Caco-2 (cell line): ENCODE data around the gene PXT1. TPM values are rescaled to one million over a fixed set of nuclear protein-coding genes. Genes with fewer than 3 reads are reported as not detected.
A peak's percentile ranks its signal among the peaks of the same experiment; 100 is the strongest.

Experiments
- BruUV-seq: library from RNA; stranded (reverse); fragments of 400-500 nt; replicated peaks from 2 replicates; lab custom pipeline; 2021; lab: Mats Ljungman, UMichigan
- CTCF ChIA-PET: fragments of 300-600 bp; sonication (Branson Sonifier 250); formaldehyde crosslinking; loops from one replicate; lab custom pipeline; 2022; ENCODE audit warnings: antibody characterized with exemption; lab: Charles Lee
- POLR2A ChIA-PET: fragments of 300-600 bp; sonication (Branson Sonifier 250); formaldehyde crosslinking; loops from one replicate; lab custom pipeline; 2022; ENCODE audit warnings: antibody characterized with exemption; lab: Charles Lee
- DNase-seq, 2 experiments: peaks; one replicate each; pipeline versions ENCODE4 v3.0.0 to v3.0.0-alpha.2; 2020 to 2022
- H3K27me3 ChIP-seq: replicated peaks from 2 replicates; pipeline ENCODE4 v1.6.0; 2011; ENCODE audit warnings: low read length; ENCODE audit not compliant: control insufficient read depth, insufficient read depth
- H3K36me3 ChIP-seq: 2 replicates; pipeline ENCODE4 v1.5.1; 2011; ENCODE audit warnings: low read length; ENCODE audit not compliant: control insufficient read depth, insufficient read depth
- H3K4me1 ChIP-seq: fragments of 250-450 bp; sonication (Bioruptor Pico); 2 replicates; pipeline ENCODE4 v1.5.1; 2020; ENCODE audit warnings: mild to moderate bottlenecking
- H3K4me3 ChIP-seq: 2 replicates; pipeline ENCODE4 v1.5.1; 2011; ENCODE audit warnings: low read depth, mild to moderate bottlenecking, control low read depth, low read length
- H3K9me3 ChIP-seq: fragments of 250-450 bp; sonication (Bioruptor Pico); 2 replicates; pipeline ENCODE4 v1.5.1; 2020; ENCODE audit warnings: mild to moderate bottlenecking, moderate library complexity
- H3K27ac Mint-ChIP-seq: one replicate; pipeline ENCODE4 v1.8.0; 2022; ENCODE audit warnings: mixed read lengths; ENCODE audit not compliant: unreplicated experiment
- H3K27me3 Mint-ChIP-seq: one replicate; pipeline ENCODE4 v1.8.0; 2022; ENCODE audit warnings: mixed read lengths; ENCODE audit not compliant: insufficient read depth, unreplicated experiment
- H3K36me3 Mint-ChIP-seq: one replicate; pipeline ENCODE4 v1.8.0; 2022; ENCODE audit warnings: mild to moderate bottlenecking, mixed read lengths; ENCODE audit not compliant: insufficient read depth, unreplicated experiment
- H3K4me1 Mint-ChIP-seq: one replicate; pipeline ENCODE4 v1.8.0; 2022; ENCODE audit warnings: low read depth, mixed read lengths; ENCODE audit not compliant: unreplicated experiment
- H3K4me3 Mint-ChIP-seq: one replicate; pipeline ENCODE4 v1.8.0; 2022; ENCODE audit warnings: mild to moderate bottlenecking, moderate library complexity, mixed read lengths; ENCODE audit not compliant: unreplicated experiment
- H3K9me3 Mint-ChIP-seq: one replicate; pipeline ENCODE4 v1.8.0; 2022; ENCODE audit warnings: mixed read lengths; ENCODE audit not compliant: unreplicated experiment
- CTCF ChIP-seq, 2 experiments: fragments of 200-600 bp in 1 of 2; IDR thresholded peaks; 1 replicate in 1 of 2; 2 replicates in 1 of 2; pipeline versions ENCODE4 v1.5.1 to v1.8.0; 2011 to 2022; ENCODE audit warnings: antibody characterized with exemption in 1 of 2, control low read depth in 1 of 2, inconsistent platforms in 1 of 2, low read depth in 1 of 2, low read length in 1 of 2, mild to moderate bottlenecking in 1 of 2, moderate library complexity in 1 of 2; ENCODE audit not compliant: insufficient read depth in 1 of 2, severe bottlenecking in 1 of 2, unreplicated experiment in 1 of 2
- intact Hi-C: fragments of 100-400 bp; cut with micrococcal nuclease; formaldehyde crosslinking; loops from one replicate; pipeline ENCODE4 v1.10.0; 2022; ENCODE audit not compliant: unreplicated experiment
- total RNA-seq: library from RNA; stranded (reverse); gene quantifications from 2 replicates; pipeline ENCODE4 v1.2.3, GENCODE V29; 2022

The PXT1 gene
- total RNA-seq, 1 experiment from 2014 or later, result not detected

- Mint-ChIP-seq H3K36me3 (no peaks in the 10 kb centered on the region), H3K27ac (no peak overlapping the region), H3K4me3 (no peak overlapping the region), H3K27me3 (peaks cover 5% of the 10 kb centered on the region), H3K4me1 (peaks cover 4% of the 10 kb centered on the region), H3K9me3 (peaks cover 14% of the 10 kb centered on the region)
- Histone ChIP-seq H3K9me3 (no peaks in the 10 kb centered on the region), H3K27me3 (peaks cover 3% of the 10 kb centered on the region; the same call in 1 of the 2 replicates), H3K4me3 (no peak overlapping the region), H3K36me3 (no peaks in the 10 kb centered on the region), H3K4me1 (no peaks in the 10 kb centered on the region)
- no peak for TF ChIP-seq CTCF (IDR thresholded peaks at IDR 0.05; ENCODE audit: insufficient read depth in 1 of 2, low read depth in 1 of 2, low read length in 1 of 2, severe bottlenecking in 1 of 2, unreplicated experiment in 1 of 2)
- intact Hi-C loops, result no loop called here
- ChIA-PET CTCF (no interaction called here), POLR2A (no interaction called here)
- no peak for DNase-seq
- no TSS peak for BruUV-seq
Observed at GRCh38 chr6:36389353-36389752, 53.3 kb downstream of the PXT1 start.

- H3K4me3 Mint-ChIP-seq, result peak within 1 kb of the TSS; percentile 80
- Histone ChIP-seq H3K9me3 (no peaks in the 10 kb centered on the region), H3K4me1 (no peaks in the 10 kb centered on the region), H3K36me3 (no peaks in the 10 kb centered on the region), H3K27me3 (peaks cover 3% of the 10 kb centered on the region; the same call in 1 of the 2 replicates), H3K4me3 (peak within 1 kb of the TSS; percentile 55)
- H3K27me3 Mint-ChIP-seq, result peaks cover 5% of the 10 kb centered on the region
- no peaks in the 10 kb centered on the region for H3K36me3 Mint-ChIP-seq
- CTCF ChIA-PET, result no interaction called here
- intact Hi-C loops, result loop anchor here (2.0 kb wide), 1 partner anchor 19 kb away; no protein-coding TSS in a partner anchor
- BruUV-seq, result no TSS peak
- peaks cover 4% of the 10 kb centered on the region for H3K4me1 Mint-ChIP-seq
- POLR2A ChIA-PET, result no interaction called here
- no peaks in the 10 kb centered on the region for H3K9me3 Mint-ChIP-seq
- H3K27ac Mint-ChIP-seq, result no peak within 1 kb of the TSS
- DNase-seq, result peak in 1 of 2 experiments; percentile 38
- TF ChIP-seq CTCF (IDR thresholded peaks at IDR 0.05; ENCODE audit: insufficient read depth in 1 of 2, low read depth in 1 of 2, low read length in 1 of 2, severe bottlenecking in 1 of 2, unreplicated experiment in 1 of 2), result no peak
Observed at GRCh38 chr6:36387440-36388303, 55.0 kb downstream of the PXT1 start, which contains the start of gene ETV7. Gene ETV7, minus strand, starts transcription at chr6:36387669. Its CDS starts 128 bp downstream, at chr6:36387541.
